ENCODE data around the gene MYH7B.

MYH7B gene

DNA sequence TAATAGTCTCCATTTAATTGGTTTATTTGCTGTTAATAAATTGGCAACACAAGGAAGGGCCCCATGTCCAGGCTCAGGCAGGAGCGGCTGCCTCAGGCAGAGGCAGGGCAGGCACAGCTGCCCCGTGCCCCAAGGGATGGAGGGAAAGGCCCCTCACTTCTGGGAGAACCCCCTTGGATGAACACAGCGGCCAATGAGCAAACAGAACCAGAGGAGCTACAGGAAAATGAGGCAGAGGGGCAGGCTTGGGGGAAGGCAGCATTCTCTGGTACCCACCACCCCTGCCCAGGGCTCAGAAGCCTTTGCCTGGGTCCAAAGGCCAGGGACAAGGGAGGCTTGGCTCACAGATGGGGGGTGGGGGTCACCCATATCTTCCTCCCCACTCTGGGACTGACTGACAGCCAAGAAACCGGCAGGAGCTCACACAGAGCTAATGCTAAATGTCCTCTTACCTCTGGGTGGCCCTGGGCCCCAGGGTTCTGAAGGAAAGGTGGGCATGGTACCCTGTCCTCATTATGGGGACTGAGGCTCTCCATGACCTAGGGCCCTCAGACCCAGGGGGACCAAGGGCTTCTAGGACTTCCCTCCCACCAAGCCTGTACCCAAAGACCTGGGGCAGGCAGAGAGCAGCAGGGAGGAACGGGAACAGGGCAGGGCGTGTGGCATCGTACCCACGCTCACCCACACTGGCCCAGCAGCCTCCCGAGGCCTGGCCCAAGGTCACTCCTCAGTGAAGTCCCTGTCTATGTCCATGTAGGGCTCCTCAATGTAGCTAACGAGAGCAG is 47.0 kb downstream of the MYH7B start:
- TF ChIP-seq, protein P1, sequence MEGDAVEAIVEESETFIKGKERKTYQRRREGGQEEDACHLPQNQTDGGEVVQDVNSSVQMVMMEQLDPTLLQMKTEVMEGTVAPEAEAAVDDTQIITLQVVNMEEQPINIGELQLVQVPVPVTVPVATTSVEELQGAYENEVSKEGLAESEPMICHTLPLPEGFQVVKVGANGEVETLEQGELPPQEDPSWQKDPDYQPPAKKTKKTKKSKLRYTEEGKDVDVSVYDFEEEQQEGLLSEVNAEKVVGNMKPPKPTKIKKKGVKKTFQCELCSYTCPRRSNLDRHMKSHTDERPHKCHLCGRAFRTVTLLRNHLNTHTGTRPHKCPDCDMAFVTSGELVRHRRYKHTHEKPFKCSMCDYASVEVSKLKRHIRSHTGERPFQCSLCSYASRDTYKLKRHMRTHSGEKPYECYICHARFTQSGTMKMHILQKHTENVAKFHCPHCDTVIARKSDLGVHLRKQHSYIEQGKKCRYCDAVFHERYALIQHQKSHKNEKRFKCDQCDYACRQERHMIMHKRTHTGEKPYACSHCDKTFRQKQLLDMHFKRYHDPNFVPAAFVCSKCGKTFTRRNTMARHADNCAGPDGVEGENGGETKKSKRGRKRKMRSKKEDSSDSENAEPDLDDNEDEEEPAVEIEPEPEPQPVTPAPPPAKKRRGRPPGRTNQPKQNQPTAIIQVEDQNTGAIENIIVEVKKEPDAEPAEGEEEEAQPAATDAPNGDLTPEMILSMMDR (IDR thresholded peaks at IDR 0.05; ENCODE audit: low read depth, low read length), result no peak
- Histone ChIP-seq H3K9me3 (no peaks in the 10 kb centered on the region), H3K4me3 (ENCODE audit: low read depth, low read length) (no peak overlapping the region), H3K27me3 (no peaks in the 10 kb centered on the region), H3K4me1 (peaks cover 2% of the 10 kb centered on the region; the same call in 1 of the 2 replicates), H3K36me3 (peaks cover 62% of the 10 kb centered on the region)
- no peak for DNase-seq

DNA sequence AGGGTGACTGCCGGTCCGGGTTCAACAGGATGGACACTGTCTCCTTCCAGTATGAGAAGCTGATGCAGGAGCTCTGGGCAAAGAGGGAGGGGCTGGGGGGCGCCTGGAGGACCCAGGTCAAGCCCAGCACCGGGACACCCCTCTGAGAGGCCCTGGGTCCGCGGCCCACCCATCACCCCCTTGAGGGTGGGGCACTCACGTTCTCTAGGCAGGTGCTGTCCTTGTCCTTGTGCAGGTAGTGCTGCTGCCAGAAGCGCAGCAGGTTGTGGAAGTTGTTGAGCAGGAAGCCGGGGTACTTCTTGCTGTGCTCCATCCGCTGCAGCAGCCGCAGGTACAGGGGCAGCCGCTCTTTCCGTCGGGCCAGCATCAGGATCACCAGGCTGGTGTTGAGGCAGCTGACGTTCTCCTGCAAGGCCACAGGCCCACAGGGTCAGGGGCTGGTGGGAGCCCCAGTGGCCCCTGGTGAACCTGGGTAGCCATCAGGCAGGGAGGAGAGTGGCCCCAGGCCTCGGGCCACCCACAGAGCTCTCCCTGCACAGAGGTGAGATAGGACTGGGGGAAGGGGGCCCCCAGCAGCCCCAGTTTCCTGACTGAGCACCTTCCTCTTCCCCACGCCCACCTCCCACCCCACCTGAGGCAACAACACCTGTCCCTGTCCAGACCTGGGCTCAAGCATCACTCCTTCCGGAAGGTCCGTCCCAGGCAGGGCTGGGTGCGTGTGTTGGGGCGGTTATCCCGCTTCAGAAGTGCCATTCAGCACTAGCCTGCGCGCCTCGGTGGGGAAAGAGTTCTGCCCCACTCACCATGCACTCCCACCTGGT is 47.8 kb downstream of the MYH7B start:
- H3K36me3 ChIP-seq, result peaks cover 66% of the 10 kb centered on the region
- no peaks in the 10 kb centered on the region for H3K27me3 ChIP-seq
- H3K9me3 ChIP-seq, result no peaks in the 10 kb centered on the region
- TF ChIP-seq, protein P1 (IDR thresholded peaks at IDR 0.05; ENCODE audit: low read depth, low read length), result no peak
- no peak for DNase-seq
- no peak overlapping the region for H3K4me3 ChIP-seq (ENCODE audit: low read depth, low read length)
- no peaks in the 10 kb centered on the region for H3K4me1 ChIP-seq

DNA sequence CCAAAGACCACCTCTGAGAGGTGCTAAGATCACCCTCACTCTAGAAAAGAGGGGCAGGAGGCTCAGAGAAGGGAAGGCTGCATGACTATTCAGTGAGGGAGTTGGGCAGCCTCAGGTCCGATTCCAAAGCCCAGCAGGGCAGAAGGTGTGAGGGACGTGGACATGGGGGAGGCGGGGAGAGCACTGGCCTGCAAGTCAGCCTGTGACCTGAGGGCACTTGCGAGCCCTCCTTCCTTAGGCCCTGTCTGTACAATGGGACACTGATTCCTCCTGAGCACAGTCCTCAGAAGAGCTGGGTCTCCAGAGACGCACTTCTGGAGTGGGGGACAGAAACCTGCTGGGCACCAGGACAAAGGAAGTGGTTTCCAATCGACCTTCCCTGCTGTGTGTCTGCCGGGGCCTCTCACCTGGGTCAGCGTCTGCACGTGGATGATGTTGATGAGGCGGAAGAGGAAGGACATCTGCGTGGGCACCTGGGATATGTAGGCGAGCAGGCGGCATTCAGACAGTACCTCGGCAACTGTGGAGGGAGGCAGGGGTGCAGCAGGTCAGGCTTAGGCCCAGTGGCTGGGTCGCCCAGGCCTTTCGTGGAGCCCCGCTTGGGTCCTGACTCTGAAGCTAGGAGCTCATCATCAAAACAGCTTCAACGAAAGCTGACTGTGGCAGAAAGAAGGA is 48.5 kb downstream of the MYH7B start:
- DNase-seq, result no peak
- H3K4me1 ChIP-seq, result no peaks in the 10 kb centered on the region
- H3K36me3 ChIP-seq, result peaks cover 73% of the 10 kb centered on the region
- H3K4me3 ChIP-seq (ENCODE audit: low read depth, low read length), result no peak overlapping the region
- TF ChIP-seq, protein P1 (IDR thresholded peaks at IDR 0.05; ENCODE audit: low read depth, low read length), result no peak
- H3K9me3 ChIP-seq, result no peaks in the 10 kb centered on the region
- H3K27me3 ChIP-seq, result no peaks in the 10 kb centered on the region

DNA sequence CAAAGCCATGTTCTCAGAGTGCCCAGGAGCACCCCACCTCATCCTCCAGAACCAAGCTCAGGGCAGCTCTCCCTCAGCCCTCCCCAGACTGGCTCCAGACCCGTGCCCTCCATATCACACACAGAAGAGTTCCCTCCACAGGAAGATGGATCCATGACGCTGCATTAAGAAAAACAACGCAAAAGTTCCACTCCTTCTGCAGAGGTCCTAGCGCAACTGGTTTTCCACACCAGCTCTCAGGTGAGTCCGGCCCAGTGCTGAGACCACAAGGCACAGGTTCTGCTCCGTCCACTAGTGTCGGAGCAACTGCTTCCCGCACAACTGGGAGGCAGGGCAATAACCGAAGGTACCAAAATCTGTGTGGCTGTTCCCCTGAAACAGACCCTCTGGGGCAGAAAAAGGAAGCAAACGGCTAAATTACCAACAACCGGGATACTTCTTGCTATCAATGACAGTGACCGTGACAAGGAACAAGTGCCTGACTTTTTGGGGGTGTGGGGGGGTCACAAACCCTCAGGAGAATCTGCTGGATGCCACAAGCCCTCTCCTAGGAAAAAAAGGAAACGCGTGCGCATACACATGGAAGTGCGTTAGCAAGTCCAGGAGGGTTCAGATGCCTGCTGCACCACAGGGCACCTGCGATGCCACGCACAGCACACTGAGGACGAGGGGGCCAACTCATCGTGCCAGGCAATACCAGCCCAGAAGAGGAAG is 49.2 kb downstream of the MYH7B start:
- Histone ChIP-seq H3K4me3 (ENCODE audit: low read depth, low read length) (no peak overlapping the region), H3K27me3 (no peaks in the 10 kb centered on the region), H3K9me3 (no peaks in the 10 kb centered on the region), H3K4me1 (no peaks in the 10 kb centered on the region), H3K36me3 (peaks cover 80% of the 10 kb centered on the region)
- peak; percentile 3 for DNase-seq
- TF ChIP-seq, protein P1 (IDR thresholded peaks at IDR 0.05; ENCODE audit: low read depth, low read length), result no peak
